Measurements from ENCODE around the gene MMS19. TPM values are rescaled to one million over a fixed set of nuclear protein-coding genes. Genes with fewer than 3 reads are reported as not detected.
A peak's percentile ranks its signal among the peaks of the same experiment; 100 is the strongest.

Gene MMS19
- total RNA-seq, 6 donors from 2014 or later: 62.5 to 148 (median 77.0) TPM

DNA sequence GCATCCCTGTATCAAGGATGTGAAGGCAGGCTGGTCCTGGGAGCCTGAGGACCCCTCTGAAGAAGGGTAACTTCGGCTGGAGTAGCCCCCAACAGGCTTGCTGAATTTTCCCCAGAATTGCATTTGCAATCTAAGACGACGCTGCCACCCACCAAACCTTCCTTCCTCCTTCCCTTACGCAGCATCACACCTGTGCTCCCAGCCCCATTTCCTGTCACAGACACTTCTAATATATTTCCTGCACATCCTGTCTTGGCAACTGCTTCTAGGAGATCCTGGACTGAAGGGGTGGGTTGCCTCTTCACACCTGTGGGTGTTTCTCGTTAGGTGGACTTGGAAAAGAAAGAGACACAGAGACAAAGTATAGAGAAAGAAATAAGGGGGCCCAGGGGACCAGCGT, 81.7 kb downstream of the MMS19 start:
- DNase-seq (no peak), ATAC-seq (ENCODE audit: low FRiP score in 2 of 2) (no peak)
- Histone ChIP-seq H3K9me3 (no peaks in the 10 kb centered on the region), H3K27ac (no peak overlapping the region), H3K36me3 (no peaks in the 10 kb centered on the region), H3K4me3 (no peak overlapping the region), H3K27me3 (no peaks in the 10 kb centered on the region), H3K4me1 (peaks cover 0 to 14% (median 2%) of the 10 kb centered on the region in 4 donors)
- 53 to 64% methylated on average over 6 of the region's 6 CpGs for WGBS, 2 donors
- TF ChIP-seq POLR2AphosphoS5 (IDR thresholded peaks at IDR 0.05): no peak
- TF ChIP-seq POLR2A (IDR thresholded peaks at IDR 0.05): no peak
- no peak for TF ChIP-seq EP300 (IDR thresholded peaks at IDR 0.05)
- TF ChIP-seq, protein P1, sequence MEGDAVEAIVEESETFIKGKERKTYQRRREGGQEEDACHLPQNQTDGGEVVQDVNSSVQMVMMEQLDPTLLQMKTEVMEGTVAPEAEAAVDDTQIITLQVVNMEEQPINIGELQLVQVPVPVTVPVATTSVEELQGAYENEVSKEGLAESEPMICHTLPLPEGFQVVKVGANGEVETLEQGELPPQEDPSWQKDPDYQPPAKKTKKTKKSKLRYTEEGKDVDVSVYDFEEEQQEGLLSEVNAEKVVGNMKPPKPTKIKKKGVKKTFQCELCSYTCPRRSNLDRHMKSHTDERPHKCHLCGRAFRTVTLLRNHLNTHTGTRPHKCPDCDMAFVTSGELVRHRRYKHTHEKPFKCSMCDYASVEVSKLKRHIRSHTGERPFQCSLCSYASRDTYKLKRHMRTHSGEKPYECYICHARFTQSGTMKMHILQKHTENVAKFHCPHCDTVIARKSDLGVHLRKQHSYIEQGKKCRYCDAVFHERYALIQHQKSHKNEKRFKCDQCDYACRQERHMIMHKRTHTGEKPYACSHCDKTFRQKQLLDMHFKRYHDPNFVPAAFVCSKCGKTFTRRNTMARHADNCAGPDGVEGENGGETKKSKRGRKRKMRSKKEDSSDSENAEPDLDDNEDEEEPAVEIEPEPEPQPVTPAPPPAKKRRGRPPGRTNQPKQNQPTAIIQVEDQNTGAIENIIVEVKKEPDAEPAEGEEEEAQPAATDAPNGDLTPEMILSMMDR (IDR thresholded peaks at IDR 0.05): no peak

GRCh38 chr10:97412891-97413304, 85.3 kb downstream of the MMS19 start:
- peak overlapping the region in 2 of 4 donors; percentile 15 to 16 for H3K27ac ChIP-seq
- peak in 1 of 2 donors; percentile 19 for ATAC-seq (ENCODE audit: low FRiP score in 2 of 2)

DNA sequence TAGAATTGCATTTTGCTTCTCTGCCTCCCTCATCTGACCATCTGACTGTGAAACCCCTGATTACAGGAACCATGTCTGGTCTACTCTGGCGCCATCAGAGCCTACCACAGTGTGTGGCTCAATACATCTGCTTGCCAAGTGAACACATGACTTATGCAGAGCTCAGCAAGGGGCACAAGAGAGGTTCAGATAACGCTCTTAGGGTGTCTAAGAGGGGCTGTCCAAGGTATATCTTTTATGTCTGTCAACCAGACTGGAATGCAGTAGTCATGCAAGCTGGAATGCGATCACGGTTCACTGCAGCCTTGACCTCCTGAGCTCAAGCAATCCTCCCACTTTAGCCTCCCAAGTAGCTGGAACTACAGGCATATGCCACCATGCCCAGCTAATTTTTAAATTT, 86.8 kb downstream of the MMS19 start:
- Histone ChIP-seq H3K4me3 (no peak overlapping the region), H3K36me3 (no peaks in the 10 kb centered on the region), H3K27ac (no peak overlapping the region), H3K27me3 (no peaks in the 10 kb centered on the region), H3K9me3 (no peaks in the 10 kb centered on the region), H3K4me1 (peaks cover 9 to 29% (median 16%) of the 10 kb centered on the region in 4 donors)
- TF ChIP-seq EP300 (IDR thresholded peaks at IDR 0.05): no peak
- TF ChIP-seq POLR2A (IDR thresholded peaks at IDR 0.05): no peak
- TF ChIP-seq, protein P1 (IDR thresholded peaks at IDR 0.05): no peak
- TF ChIP-seq POLR2AphosphoS5 (IDR thresholded peaks at IDR 0.05): no peak
- DNase-seq (no peak), ATAC-seq (ENCODE audit: low FRiP score in 2 of 2) (no peak)
- 71 to 78% methylated on average over 4 of the region's 4 CpGs for WGBS, 2 donors

More at GRCh38 chr10:97412891-97413304, 85.3 kb downstream of the MMS19 start:
- Histone ChIP-seq H3K36me3 (no peaks in the 10 kb centered on the region), H3K4me3 (no peak overlapping the region), H3K4me1 (peaks cover 0 to 14% (median 6%) of the 10 kb centered on the region in 4 donors), H3K27me3 (no peaks in the 10 kb centered on the region), H3K9me3 (no peaks in the 10 kb centered on the region)
- 77 to 89% methylated on average over 10 of the region's 10 CpGs for WGBS, 2 donors
- no peak for DNase-seq
- no peak for TF ChIP-seq EP300 (IDR thresholded peaks at IDR 0.05)
- TF ChIP-seq, protein P1 (IDR thresholded peaks at IDR 0.05): no peak
- no peak for TF ChIP-seq POLR2AphosphoS5 (IDR thresholded peaks at IDR 0.05)
- TF ChIP-seq POLR2A (IDR thresholded peaks at IDR 0.05): no peak

DNA sequence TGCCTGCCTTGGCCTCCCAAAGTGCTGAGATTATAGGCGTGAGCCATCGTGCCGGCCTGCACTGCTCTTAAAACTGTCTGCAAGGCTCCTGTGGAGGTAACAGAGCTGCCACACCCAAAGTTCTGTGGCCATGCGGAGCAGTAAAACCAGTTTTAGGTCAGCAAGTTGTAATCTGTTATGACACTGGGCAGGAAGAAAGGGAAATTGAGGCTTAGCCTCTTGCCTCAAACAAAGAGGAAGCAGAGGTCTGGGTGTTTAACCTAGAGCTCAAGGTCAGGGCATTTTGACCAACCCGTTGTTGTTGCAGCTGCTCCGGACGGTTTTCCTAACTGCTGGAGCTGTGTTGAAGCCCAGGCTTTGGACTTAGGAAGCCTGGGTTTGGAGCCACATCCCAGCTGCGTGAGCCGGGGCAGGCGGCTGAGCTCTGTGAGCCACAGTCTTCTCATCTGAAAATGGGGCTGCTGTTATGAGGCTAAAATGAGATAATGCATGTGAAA, 89.7 kb downstream of the MMS19 start:
- TF ChIP-seq EP300 (IDR thresholded peaks at IDR 0.05) (no peak), POLR2AphosphoS5 (IDR thresholded peaks at IDR 0.05) (peak in 1 of 2 donors; percentile 6), POLR2A (IDR thresholded peaks at IDR 0.05) (peak in 1 of 4 donors; percentile 9)
- TF ChIP-seq, protein P1 (IDR thresholded peaks at IDR 0.05): no peak
- no peaks in the 10 kb centered on the region for H3K27me3 ChIP-seq
- peaks cover 9 to 24% (median 13%) of the 10 kb centered on the region in 4 donors for H3K4me1 ChIP-seq
- ATAC-seq (ENCODE audit: low FRiP score in 2 of 2) (peak in 1 of 2 donors; percentile 32), DNase-seq (peak in 1 of 2 donors; percentile 73)
- H3K36me3 ChIP-seq: no peaks in the 10 kb centered on the region
- no peak overlapping the region for H3K4me3 ChIP-seq
- peak overlapping the region; percentile 62 to 83 (median 72) for H3K27ac ChIP-seq
- no peaks in the 10 kb centered on the region for H3K9me3 ChIP-seq
- WGBS, 2 donors: 45 to 56% methylated on average over 7 to 10 of the region's 10 CpGs

Small RNA genes lying within 50 kb of the gene (small RNA-seq; reads per million reads assigned to genes)
- gene RF00019: 0 reads per million in 4 donors

Other genes starting within 250 kb of the MMS19 start
- 10 to 100 TPM in 3 of 6 donors, 1 to 10 TPM in 3; 3.8 to 19.9 (median 10.9) TPM for gene ARHGAP19, start 205.8 kb downstream of the MMS19 start, total RNA-seq
- gene FRAT1, start 179.2 kb downstream of the MMS19 start, total RNA-seq: 10 to 100 TPM in 5 of 6 donors, 1 to 10 TPM in 1; 8.9 to 20.2 (median 15.4) TPM
- gene FRAT2, start 163.7 kb downstream of the MMS19 start, total RNA-seq: 10 to 100 TPM; 19.0 to 33.3 (median 29.5) TPM
- gene RRP12, start 97.1 kb downstream of the MMS19 start, total RNA-seq: 10 to 100 TPM; 20.4 to 38.2 (median 28.9) TPM
- 100 to 1,000 TPM in 5 of 6 donors, 10 to 100 TPM in 1; 55.5 to 184 (median 137) TPM for gene PGAM1, start 72.2 kb downstream of the MMS19 start, total RNA-seq
- 10 to 100 TPM; 19.5 to 30.4 (median 28.1) TPM for gene EXOSC1, start 52.4 kb downstream of the MMS19 start, total RNA-seq
- 10 to 100 TPM; 40.0 to 84.7 (median 60.1) TPM for gene ZDHHC16, start 52.2 kb downstream of the MMS19 start, total RNA-seq
- gene UBTD1, start 502 bp upstream of the MMS19 start, total RNA-seq: 10 to 100 TPM; 40.6 to 93.1 (median 67.3) TPM
- 1 to 10 TPM in 3 of 6 donors, under 1 TPM in 2, not detected in 1; 0.67 to 2.4 (median 1.1) TPM for gene ANKRD2, start 74.4 kb upstream of the MMS19 start, total RNA-seq
- gene HOGA1, start 86.0 kb upstream of the MMS19 start, total RNA-seq: 1 to 10 TPM in 5 of 6 donors, under 1 TPM in 1; 0.39 to 4.2 (median 1.9) TPM
- gene C10orf62, start 91.3 kb upstream of the MMS19 start, total RNA-seq: 1 to 10 TPM in 1 of 6 donors, under 1 TPM in 1, not detected in 4; 0.20 to 7.3 TPM
- gene MORN4, start 135.1 kb upstream of the MMS19 start, total RNA-seq: 1 to 10 TPM; 1.3 to 7.7 (median 3.2) TPM
- 10 to 100 TPM; 22.0 to 34.4 (median 28.6) TPM for gene PI4K2A, start 142.2 kb upstream of the MMS19 start, total RNA-seq
- gene AVPI1, start 188.8 kb upstream of the MMS19 start, total RNA-seq: 10 to 100 TPM; 25.2 to 62.5 (median 45.0) TPM
- 10 to 100 TPM; 18.2 to 62.7 (median 31.8) TPM for gene MARVELD1, start 215.3 kb upstream of the MMS19 start, total RNA-seq
- 10 to 100 TPM; 20.5 to 51.3 (median 26.4) TPM for gene ZFYVE27, start 238.7 kb upstream of the MMS19 start, total RNA-seq

All from upper lobe of left lung (tissue), 6 donors.